Colonic mucosa (tissue), 4 donors: ENCODE measurements around the gene MAD1L1. TPM values are rescaled to one million over a fixed set of nuclear protein-coding genes. Genes with fewer than 3 reads are reported as not detected.

Experiments
- DNase-seq: peaks from one replicate; pipeline ENCODE4 v3.0.0-alpha.2; 2020
- H3K27ac ChIP-seq: fragments of 200-600 bp; one replicate; pipeline ENCODE4 v1.8.0; 2021
- H3K27me3 ChIP-seq: fragments of 200-600 bp; one replicate; pipeline ENCODE4 v1.8.0; 2021
- H3K36me3 ChIP-seq: fragments of 200-600 bp; one replicate; pipeline ENCODE4 v1.8.0; 2021
- H3K4me1 ChIP-seq: fragments of 200-600 bp; one replicate; pipeline ENCODE4 v1.8.0; 2021; ENCODE audit warnings: mild to moderate bottlenecking
- H3K4me3 ChIP-seq: fragments of 200-600 bp; one replicate; pipeline ENCODE4 v1.8.0; 2021
- H3K9ac ChIP-seq, 2 donors: one replicate each; pipeline ENCODE4 v1.7.0; 2013; ENCODE audit warnings: control low read depth in 2 of 2, low read depth in 2 of 2, low read length in 2 of 2
- H3K9me3 ChIP-seq: fragments of 200-600 bp; one replicate; pipeline ENCODE4 v1.8.0; 2021
- CTCF ChIP-seq: fragments of 200-600 bp; IDR thresholded peaks from one replicate; pipeline ENCODE4 v1.8.0; 2022; ENCODE audit warnings: antibody characterized with exemption, mild to moderate bottlenecking
- intact Hi-C: fragments of 100-400 bp; cut with DNase I; formaldehyde crosslinking; loops from one replicate; pipeline ENCODE4 v1.14.1; 2022
- total RNA-seq, 2 donors: library from RNA; stranded (reverse); fragmentation: NEBNext Ultra II Directional in 1 of 2; extraction: Animal tissue kit (Norgen Biotek cat#: 25700) in 1 of 2; gene quantifications; one replicate each; pipeline ENCODE4 v1.2.1, GENCODE V29; 2021
- donor health status: healthy.
- donor health status: DM: no; HTN: no; CAD: no.
- donor health status: DM: no; HTN: no; CAD: no.

MAD1L1 gene
- total RNA-seq, 2 donors from 2014 or later = 18.2 to 47.0 TPM

GRCh38 chr7:2099048-2099957 is 133.4 kb downstream of the MAD1L1 start:
- intact Hi-C loops = no loop called here
- Histone ChIP-seq H3K27ac (no peak overlapping the region), H3K27me3 (no peaks in the 10 kb centered on the region), H3K4me1 (no peaks in the 10 kb centered on the region), H3K9me3 (no peaks in the 10 kb centered on the region), H3K9ac (no peak overlapping the region), H3K4me3 (no peak overlapping the region), H3K36me3 (no peaks in the 10 kb centered on the region)
- no peak for DNase-seq
- no peak for TF ChIP-seq CTCF

- Histone ChIP-seq H3K4me3 (no peak overlapping the region), H3K27me3 (no peaks in the 10 kb centered on the region), H3K36me3 (no peaks in the 10 kb centered on the region), H3K27ac (no peak overlapping the region), H3K9me3 (no peaks in the 10 kb centered on the region), H3K9ac (no peak overlapping the region), H3K4me1 (no peaks in the 10 kb centered on the region)
- intact Hi-C loops = no loop called here
- no peak for TF ChIP-seq CTCF
- DNase-seq = no peak
These were observed 134.2 kb downstream of the MAD1L1 start for GRCh38 chr7:2098496-2098895.

GRCh38 chr7:2098056-2098455 is 134.7 kb downstream of the MAD1L1 start:
- no peaks in the 10 kb centered on the region for H3K27me3 ChIP-seq
- no peaks in the 10 kb centered on the region for H3K4me1 ChIP-seq
- DNase-seq = no peak
- H3K27ac ChIP-seq = no peak overlapping the region
- no peak overlapping the region for H3K9ac ChIP-seq
- no peak for TF ChIP-seq CTCF
- intact Hi-C loops = no loop called here
- H3K36me3 ChIP-seq = no peaks in the 10 kb centered on the region
- no peaks in the 10 kb centered on the region for H3K9me3 ChIP-seq
- no peak overlapping the region for H3K4me3 ChIP-seq

GRCh38 chr7:2097492-2097891 is 135.3 kb downstream of the MAD1L1 start:
- no peaks in the 10 kb centered on the region for H3K4me1 ChIP-seq
- no peaks in the 10 kb centered on the region for H3K36me3 ChIP-seq
- intact Hi-C loops = no loop called here
- H3K9me3 ChIP-seq = no peaks in the 10 kb centered on the region
- no peak for DNase-seq
- no peak overlapping the region for H3K4me3 ChIP-seq
- no peak for TF ChIP-seq CTCF
- H3K9ac ChIP-seq = no peak overlapping the region
- no peak overlapping the region for H3K27ac ChIP-seq
- no peaks in the 10 kb centered on the region for H3K27me3 ChIP-seq

- H3K9ac ChIP-seq = no peak overlapping the region
- DNase-seq = no peak
These were observed 135.9 kb downstream of the MAD1L1 start for GRCh38 chr7:2096692-2097387.

More at GRCh38 chr7:2096692-2097387, 135.9 kb downstream of the MAD1L1 start:
- H3K27me3 ChIP-seq = no peaks in the 10 kb centered on the region
- no peak for TF ChIP-seq CTCF
- intact Hi-C loops = no loop called here
- H3K4me1 ChIP-seq = no peaks in the 10 kb centered on the region
- no peaks in the 10 kb centered on the region for H3K9me3 ChIP-seq
- H3K27ac ChIP-seq = no peak overlapping the region
- H3K36me3 ChIP-seq = no peaks in the 10 kb centered on the region
- H3K4me3 ChIP-seq = no peak overlapping the region
